H1 (cell line): ENCODE measurements around the gene ZBTB7B. TPM values are rescaled to one million over a fixed set of nuclear protein-coding genes. Genes with fewer than 3 reads are reported as not detected.

ENCODE experiments used
- HDAC6 ChIP-seq: IDR thresholded peaks from one replicate; pipeline ENCODE4 v1.7.1; 2012; ENCODE audit warnings: low read depth, mild to moderate bottlenecking, inconsistent platforms, low read length, moderate library complexity
- SP1 ChIP-seq: IDR thresholded peaks from 2 replicates; pipeline ENCODE4 v1.6.1; 2011; ENCODE audit warnings: low read depth, low read length
- TAF1 ChIP-seq: IDR thresholded peaks from 2 replicates; pipeline ENCODE4 v1.6.1; 2011; ENCODE audit warnings: mild to moderate bottlenecking, low read depth, low read length
- polyA plus RNA-seq, 7 experiments: library from polyadenylated mRNA; depleted of rRNA in 3 of 7; stranded (reverse) in 5 of 7; unstranded in 2 of 7; fragments of >200 nt in 5 of 7; fragments of 200-250 nt in 2 of 7; gene quantifications; 1 replicate in 5 of 7; 2 replicates in 1 of 7; 4 replicates in 1 of 7; pipeline versions ENCODE4 v1.2.1 to v1.2.3, GENCODE V29; 2011 to 2013; ENCODE audit warnings: missing spikeins in 2 of 7, mixed read lengths in 2 of 7
- total RNA-seq: library from RNA; stranded (reverse); fragmentation: NEBNext Ultra II Directional; extraction: Animal tissue kit (Norgen Biotek cat#: 25700); gene quantifications from 2 replicates; pipeline ENCODE4 v1.2.1, GENCODE V29; 2021
- TF ChIP-seq, protein P1 (sequence below): IDR thresholded peaks from 2 replicates; pipeline ENCODE4 v1.6.1; 2012; ENCODE audit warnings: low read length, inconsistent platforms
- TF ChIP-seq, protein P2 (sequence below), 3 experiments: IDR thresholded peaks; 1 replicate in 2 of 3; 2 replicates in 1 of 3; pipeline versions ENCODE4 v1.5.1 to v1.6.1; 2011; ENCODE audit warnings: low read length in 3 of 3, mild to moderate bottlenecking in 3 of 3, inconsistent platforms in 2 of 3, low read depth in 1 of 3, moderate library complexity in 1 of 3; ENCODE audit not compliant: insufficient read depth in 1 of 3; ENCODE audit errors: control extremely low read depth in 1 of 3
- TF ChIP-seq, protein P3 (sequence below): IDR thresholded peaks from 2 replicates; pipeline ENCODE4 v1.6.1; 2012; ENCODE audit warnings: inconsistent platforms

ZBTB7B gene
- total and polyA plus RNA-seq, 2 of the 8 experiments (the other 6 are each of a cell fraction or from before 2014, with no cell fraction given), result 24.5 to 36.9 TPM

DNA sequence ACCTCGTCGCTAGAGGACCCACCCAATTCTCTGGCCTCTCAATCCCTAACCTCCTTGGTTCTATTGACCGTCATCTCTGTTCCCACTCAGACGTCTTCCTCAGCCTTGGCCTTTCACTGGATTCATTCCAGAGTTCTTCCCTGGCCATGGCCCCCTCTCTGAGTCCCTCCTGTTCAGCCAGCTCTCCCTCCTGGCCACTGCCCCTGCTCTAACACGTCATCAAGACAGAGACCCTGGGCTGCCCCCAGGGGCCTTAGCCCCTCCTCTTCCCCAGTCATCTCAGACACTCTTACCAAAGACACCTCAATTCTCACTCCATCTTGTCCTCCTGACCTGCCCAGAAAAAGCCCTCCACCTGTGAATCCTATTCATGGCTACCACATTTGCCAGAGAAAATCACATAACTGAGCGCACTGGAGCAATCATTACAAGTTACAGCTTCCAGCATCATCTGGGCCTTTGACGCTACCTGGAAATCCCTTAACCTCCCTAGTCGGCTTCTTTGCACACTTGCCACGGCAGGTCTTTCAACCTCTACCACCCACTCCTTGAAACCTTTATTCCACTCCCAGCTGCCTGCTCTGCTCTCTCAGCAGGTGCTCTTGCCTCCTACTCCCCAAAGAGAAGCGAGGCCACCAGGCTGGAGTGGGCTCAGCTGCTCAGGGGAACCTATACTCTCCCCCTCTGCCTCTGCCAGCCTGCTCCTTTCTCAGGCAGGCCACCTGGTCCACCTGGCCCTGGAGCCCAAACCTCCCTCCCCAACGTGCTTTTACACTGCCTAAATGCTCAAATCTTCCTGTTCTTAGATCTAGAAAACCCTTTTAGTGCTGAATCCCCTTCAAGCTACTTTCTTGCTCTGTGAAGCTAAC is 17.0 kb downstream of the ZBTB7B start (continued):
- TF ChIP-seq, protein P1, sequence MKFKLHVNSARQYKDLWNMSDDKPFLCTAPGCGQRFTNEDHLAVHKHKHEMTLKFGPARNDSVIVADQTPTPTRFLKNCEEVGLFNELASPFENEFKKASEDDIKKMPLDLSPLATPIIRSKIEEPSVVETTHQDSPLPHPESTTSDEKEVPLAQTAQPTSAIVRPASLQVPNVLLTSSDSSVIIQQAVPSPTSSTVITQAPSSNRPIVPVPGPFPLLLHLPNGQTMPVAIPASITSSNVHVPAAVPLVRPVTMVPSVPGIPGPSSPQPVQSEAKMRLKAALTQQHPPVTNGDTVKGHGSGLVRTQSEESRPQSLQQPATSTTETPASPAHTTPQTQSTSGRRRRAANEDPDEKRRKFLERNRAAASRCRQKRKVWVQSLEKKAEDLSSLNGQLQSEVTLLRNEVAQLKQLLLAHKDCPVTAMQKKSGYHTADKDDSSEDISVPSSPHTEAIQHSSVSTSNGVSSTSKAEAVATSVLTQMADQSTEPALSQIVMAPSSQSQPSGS, result no peak
- TF ChIP-seq, protein P2, sequence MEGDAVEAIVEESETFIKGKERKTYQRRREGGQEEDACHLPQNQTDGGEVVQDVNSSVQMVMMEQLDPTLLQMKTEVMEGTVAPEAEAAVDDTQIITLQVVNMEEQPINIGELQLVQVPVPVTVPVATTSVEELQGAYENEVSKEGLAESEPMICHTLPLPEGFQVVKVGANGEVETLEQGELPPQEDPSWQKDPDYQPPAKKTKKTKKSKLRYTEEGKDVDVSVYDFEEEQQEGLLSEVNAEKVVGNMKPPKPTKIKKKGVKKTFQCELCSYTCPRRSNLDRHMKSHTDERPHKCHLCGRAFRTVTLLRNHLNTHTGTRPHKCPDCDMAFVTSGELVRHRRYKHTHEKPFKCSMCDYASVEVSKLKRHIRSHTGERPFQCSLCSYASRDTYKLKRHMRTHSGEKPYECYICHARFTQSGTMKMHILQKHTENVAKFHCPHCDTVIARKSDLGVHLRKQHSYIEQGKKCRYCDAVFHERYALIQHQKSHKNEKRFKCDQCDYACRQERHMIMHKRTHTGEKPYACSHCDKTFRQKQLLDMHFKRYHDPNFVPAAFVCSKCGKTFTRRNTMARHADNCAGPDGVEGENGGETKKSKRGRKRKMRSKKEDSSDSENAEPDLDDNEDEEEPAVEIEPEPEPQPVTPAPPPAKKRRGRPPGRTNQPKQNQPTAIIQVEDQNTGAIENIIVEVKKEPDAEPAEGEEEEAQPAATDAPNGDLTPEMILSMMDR (IDR thresholded peaks at IDR 0.05; ENCODE audit: control extremely low read depth in 1 of 3, insufficient read depth in 1 of 3, low read depth in 1 of 3, low read length in 3 of 3), result no peak
- TF ChIP-seq HDAC6 (no peak), TAF1 (no peak), SP1 (no peak)
- TF ChIP-seq, protein P3, sequence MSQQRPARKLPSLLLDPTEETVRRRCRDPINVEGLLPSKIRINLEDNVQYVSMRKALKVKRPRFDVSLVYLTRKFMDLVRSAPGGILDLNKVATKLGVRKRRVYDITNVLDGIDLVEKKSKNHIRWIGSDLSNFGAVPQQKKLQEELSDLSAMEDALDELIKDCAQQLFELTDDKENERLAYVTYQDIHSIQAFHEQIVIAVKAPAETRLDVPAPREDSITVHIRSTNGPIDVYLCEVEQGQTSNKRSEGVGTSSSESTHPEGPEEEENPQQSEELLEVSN, result no peak
